HEK293 (cell line): ENCODE data around the gene MSI2.

ENCODE experiments used
- CTCF ChIA-PET: fragments of 350-600 bp; formaldehyde crosslinking; extraction: SDS; loops from one replicate; lab custom pipeline; 2021; ENCODE audit warnings: antibody characterized with exemption; lab: Yijun Ruan, JAX
- POLR2A ChIA-PET: fragments of 300-600 bp; formaldehyde crosslinking; extraction: SDS; loops from one replicate; lab custom pipeline; 2020; ENCODE audit warnings: antibody characterized with exemption, inconsistent platforms; lab: Yijun Ruan, JAX
- H3K27ac ChIP-seq: fragments of 200-500 bp; sonication (Bioruptor generic); 2 replicates; pipeline ENCODE4 v1.5.1; 2014; ENCODE audit warnings: low read depth, low read length, control low read depth, inconsistent platforms; ENCODE audit errors: extremely low read depth
- H3K36me3 ChIP-seq, 2 experiments: fragments of 200-500 bp in 1 of 2; sonication (Bioruptor generic) in 1 of 2; 1 replicate in 1 of 2; 2 replicates in 1 of 2; pipeline ENCODE4 v1.5.1; 2014 to 2017; ENCODE audit warnings: inconsistent platforms in 2 of 2, low read length in 2 of 2; ENCODE audit not compliant: control insufficient read depth in 2 of 2, insufficient read depth in 1 of 2
- H3K4me1 ChIP-seq: fragments of 200-500 bp; sonication (Bioruptor generic); 2 replicates; pipeline ENCODE4 v1.5.1; 2014; ENCODE audit warnings: mild to moderate bottlenecking, low read length, inconsistent platforms; ENCODE audit not compliant: control insufficient read depth, insufficient read depth
- H3K4me3 ChIP-seq: 2 replicates; pipeline ENCODE4 v1.5.1; 2011; ENCODE audit warnings: low read depth, mild to moderate bottlenecking, control low read depth, low read length, moderate library complexity
- H3K9me3 ChIP-seq: fragments of 200-500 bp; sonication (Bioruptor generic); 2 replicates; pipeline ENCODE4 v1.5.1; 2014; ENCODE audit warnings: low read depth, low read length, inconsistent platforms; ENCODE audit not compliant: control insufficient read depth, insufficient read depth
- BCL11A ChIP-seq: fragments of 450-650 bp; formaldehyde crosslinking; IDR thresholded peaks from 2 replicates; pipeline ENCODE4 v1.5.1; 2016; ENCODE audit warnings: low read depth, missing biosample characterization, missing genetic modification characterization
- BCL6B ChIP-seq: fragments of 450-650 bp; formaldehyde crosslinking; IDR thresholded peaks from 2 replicates; pipeline ENCODE4 v1.5.1; 2017; ENCODE audit warnings: missing biosample characterization, missing genetic modification characterization
- EGR2 ChIP-seq: fragments of 450-650 bp; formaldehyde crosslinking; IDR thresholded peaks from 2 replicates; pipeline ENCODE4 v1.5.1; 2016; ENCODE audit warnings: low read depth, missing biosample characterization, missing genetic modification characterization
- GFI1B ChIP-seq: fragments of 450-650 bp; formaldehyde crosslinking; IDR thresholded peaks from 2 replicates; pipeline ENCODE4 v1.5.1; 2016; ENCODE audit warnings: missing biosample characterization, missing genetic modification characterization
- GLI2 ChIP-seq: fragments of 450-650 bp; formaldehyde crosslinking; IDR thresholded peaks from 2 replicates; pipeline ENCODE4; 2017; ENCODE audit warnings: missing biosample characterization, missing genetic modification characterization, low read depth, borderline replicate concordance
- HOXC10 ChIP-seq: sonication (generic); formaldehyde crosslinking; IDR thresholded peaks from 2 replicates; pipeline ENCODE4 v1.8.1; 2023; ENCODE audit warnings: mild to moderate bottlenecking, missing genetic modification reagents
- KLF17 ChIP-seq: fragments of 450-650 bp; formaldehyde crosslinking; IDR thresholded peaks from 2 replicates; pipeline ENCODE4 v1.5.1; 2016; ENCODE audit warnings: missing biosample characterization, missing genetic modification characterization
- OSR2 ChIP-seq: fragments of 450-650 bp; formaldehyde crosslinking; IDR thresholded peaks from 2 replicates; pipeline ENCODE4 v1.5.1; 2016; ENCODE audit warnings: missing biosample characterization, missing genetic modification characterization
- SALL2 ChIP-seq: fragments of 450-650 bp; formaldehyde crosslinking; IDR thresholded peaks from 2 replicates; pipeline ENCODE4 v1.5.0; 2017; ENCODE audit warnings: missing biosample characterization, mild to moderate bottlenecking, missing genetic modification characterization, borderline replicate concordance
- TCF7L2 ChIP-seq: IDR thresholded peaks from 2 replicates; pipeline ENCODE4 v1.6.1; 2011; ENCODE audit warnings: low read depth, mild to moderate bottlenecking, inconsistent platforms, low read length, moderate library complexity, borderline replicate concordance
- ZBTB10 ChIP-seq: fragments of 450-650 bp; formaldehyde crosslinking; IDR thresholded peaks from 2 replicates; pipeline ENCODE4 v1.5.1; 2016; ENCODE audit warnings: missing biosample characterization, missing genetic modification characterization
- ZBTB17 ChIP-seq: fragments of 450-650 bp; formaldehyde crosslinking; IDR thresholded peaks from 2 replicates; pipeline ENCODE4 v1.5.1; 2016; ENCODE audit warnings: missing biosample characterization, missing genetic modification characterization
- ZFHX2 ChIP-seq: fragments of 450-650 bp; formaldehyde crosslinking; conservative IDR thresholded peaks from 2 replicates; pipeline ENCODE4 v1.5.1; 2016; ENCODE audit warnings: missing biosample characterization, missing genetic modification characterization
- ZNF10 ChIP-seq: fragments of 450-650 bp; formaldehyde crosslinking; IDR thresholded peaks from 2 replicates; pipeline ENCODE4 v1.5.1; 2017; ENCODE audit warnings: missing biosample characterization, missing genetic modification characterization
- ZNF140 ChIP-seq: fragments of 450-650 bp; formaldehyde crosslinking; IDR thresholded peaks from 2 replicates; pipeline ENCODE4 v1.5.1; 2016; ENCODE audit warnings: missing biosample characterization, missing genetic modification characterization
- ZNF19 ChIP-seq: fragments of 450-650 bp; formaldehyde crosslinking; IDR thresholded peaks from 2 replicates; pipeline ENCODE4; 2016; ENCODE audit warnings: missing biosample characterization, missing genetic modification characterization, low read depth
- ZNF211 ChIP-seq: fragments of 450-650 bp; formaldehyde crosslinking; IDR thresholded peaks from 2 replicates; pipeline ENCODE4 v1.5.1; 2016; ENCODE audit warnings: low read depth, missing biosample characterization, missing genetic modification characterization
- ZNF501 ChIP-seq: fragments of 450-650 bp; formaldehyde crosslinking; IDR thresholded peaks from 2 replicates; pipeline ENCODE4 v1.5.1; 2016; ENCODE audit warnings: missing biosample characterization, missing genetic modification characterization
- ZNF658 ChIP-seq: fragments of 450-650 bp; formaldehyde crosslinking; IDR thresholded peaks from 2 replicates; pipeline ENCODE4; 2016; ENCODE audit warnings: missing biosample characterization, missing genetic modification characterization
- ZNF692 ChIP-seq: fragments of 450-650 bp; formaldehyde crosslinking; IDR thresholded peaks from 2 replicates; pipeline ENCODE4 v1.5.1; 2016; ENCODE audit warnings: missing biosample characterization, missing genetic modification characterization

Gene MSI2

GRCh38 chr17:57537524-57538410, 281.4 kb downstream of the MSI2 start:
- Histone ChIP-seq H3K9me3 (no peaks in the 10 kb centered on the region), H3K4me3 (no peak overlapping the region), H3K4me1 (peaks cover 64% of the 10 kb centered on the region), H3K27ac (peak overlapping the region; percentile 32; the same call in 1 of the 2 replicates), H3K36me3 (peaks cover 0 to 2% of the 10 kb centered on the region in 2 experiments; a peak in 1 of 3 replicates)
- TF ChIP-seq ZNF658 (tag by site-specific recombination) (no peak), ZNF10 (tag by site-specific recombination) (no peak), GFI1B (tag by site-specific recombination) (no peak), HOXC10 (CRISPR knock-in tag) (no peak), SALL2 (tag by site-specific recombination) (no peak), ZNF211 (tag by site-specific recombination) (no peak), OSR2 (tag by site-specific recombination) (0 out of 2 replicates have a peak, but pooled peaks have one; percentile 4), EGR2 (tag by site-specific recombination) (peak; percentile 50; the same call in 1 of the 2 replicates), ZBTB10 (no peak), ZFHX2 (tag by site-specific recombination) (peak; percentile 42), ZNF692 (tag by site-specific recombination) (no peak), TCF7L2 (no peak), ZNF501 (tag by site-specific recombination) (no peak), BCL6B (tag by site-specific recombination) (no peak), KLF17 (tag by site-specific recombination) (no peak), ZNF19 (tag by site-specific recombination) (no peak), GLI2 (tag by site-specific recombination) (no peak), BCL11A (tag by site-specific recombination) (no peak), ZBTB17 (tag by site-specific recombination) (peak; percentile 45; the same call in 1 of the 2 replicates), ZNF140 (tag by site-specific recombination) (no peak)
- POLR2A ChIA-PET: no interaction called here
- CTCF ChIA-PET: interaction anchor here (0.8 to 1.7 kb wide), 3 partner anchors 22 to 60 kb away, joined by 3 to 4 read pairs (median 3); no protein-coding TSS in a partner anchor
